ENCODE measurements around the gene PPA1.
"Not testable (repeated sequence)": the region's sequence is repeated elsewhere in the genome, so short reads cannot be mapped to it uniquely, and the experiment has no call there.

Gene PPA1

GRCh38 chr10:70265032-70265689 is 31.9 kb upstream of the PPA1 start:
- FAIRE-seq (no peak), DNase-seq (ENCODE audit: insufficient read length, low spot score) (no peak)
- no peak for TF ChIP-seq POLR2A (IDR thresholded peaks at IDR 0.05; ENCODE audit: low read depth, low read length)

GRCh38 chr10:70260734-70261133 is 27.5 kb upstream of the PPA1 start:
- DNase-seq (ENCODE audit: insufficient read length, low spot score) (no peak), FAIRE-seq (no peak)
- TF ChIP-seq POLR2A (IDR thresholded peaks at IDR 0.05; ENCODE audit: low read depth, low read length): no peak

- FAIRE-seq: no peak
- DNase-seq (ENCODE audit: insufficient read length, low spot score): no peak
- no peak for TF ChIP-seq POLR2A (IDR thresholded peaks at IDR 0.05; ENCODE audit: low read depth, low read length)
These were observed 27.0 kb upstream of the PPA1 start for GRCh38 chr10:70260259-70260658.

GRCh38 chr10:70258216-70258615 is 25.0 kb upstream of the PPA1 start:
- TF ChIP-seq POLR2A (IDR thresholded peaks at IDR 0.05; ENCODE audit: low read depth, low read length): no peak
- DNase-seq (ENCODE audit: insufficient read length, low spot score) (no peak), FAIRE-seq (no peak)

- FAIRE-seq; DNase-seq (ENCODE audit: insufficient read length, low spot score): not testable (repeated sequence)
These were observed 24.6 kb upstream of the PPA1 start for GRCh38 chr10:70257816-70258215.

GRCh38 chr10:70256463-70256862 is 23.2 kb upstream of the PPA1 start:
- DNase-seq (ENCODE audit: insufficient read length, low spot score): no peak
- no peak for TF ChIP-seq POLR2A (IDR thresholded peaks at IDR 0.05; ENCODE audit: low read depth, low read length)
- FAIRE-seq: no peak

GRCh38 chr10:70255329-70256299 is 22.4 kb upstream of the PPA1 start:
- TF ChIP-seq POLR2A (IDR thresholded peaks at IDR 0.05; ENCODE audit: low read depth, low read length): no peak
- DNase-seq (ENCODE audit: insufficient read length, low spot score) (peak; percentile 68), FAIRE-seq (peak; percentile 87)

- TF ChIP-seq POLR2A (IDR thresholded peaks at IDR 0.05; ENCODE audit: low read depth, low read length): no peak
- DNase-seq (ENCODE audit: insufficient read length, low spot score): no peak
- no peak for FAIRE-seq
These were observed 21.6 kb upstream of the PPA1 start for GRCh38 chr10:70254778-70255328.

GRCh38 chr10:70253878-70254765 is 20.9 kb upstream of the PPA1 start:
- TF ChIP-seq POLR2A (IDR thresholded peaks at IDR 0.05; ENCODE audit: low read depth, low read length): no peak
- FAIRE-seq (no peak), DNase-seq (ENCODE audit: insufficient read length, low spot score) (no peak)

GRCh38 chr10:70250961-70251680 is 17.9 kb upstream of the PPA1 start:
- DNase-seq (ENCODE audit: insufficient read length, low spot score) (no peak), FAIRE-seq (no peak)
- TF ChIP-seq POLR2A (IDR thresholded peaks at IDR 0.05; ENCODE audit: low read depth, low read length): no peak

GRCh38 chr10:70247360-70247759 is 14.1 kb upstream of the PPA1 start:
- DNase-seq (ENCODE audit: insufficient read length, low spot score) (no peak), FAIRE-seq (no peak)
- TF ChIP-seq POLR2A (IDR thresholded peaks at IDR 0.05; ENCODE audit: low read depth, low read length): no peak

GRCh38 chr10:70241081-70241480 is 7.9 kb upstream of the PPA1 start:
- FAIRE-seq: no peak

GRCh38 chr10:70239986-70240385 is 6.8 kb upstream of the PPA1 start:
- FAIRE-seq; DNase-seq (ENCODE audit: insufficient read length, low spot score): not testable (repeated sequence)

More at GRCh38 chr10:70241081-70241480, 7.9 kb upstream of the PPA1 start:
- no peak for DNase-seq (ENCODE audit: insufficient read length, low spot score)
- no peak for TF ChIP-seq POLR2A (IDR thresholded peaks at IDR 0.05; ENCODE audit: low read depth, low read length)

- FAIRE-seq: not testable (repeated sequence)
These were observed 6.1 kb upstream of the PPA1 start for GRCh38 chr10:70239077-70239976.

GRCh38 chr10:70237958-70238536 is 4.8 kb upstream of the PPA1 start:
- DNase-seq (ENCODE audit: insufficient read length, low spot score); FAIRE-seq: not testable (repeated sequence)

More at GRCh38 chr10:70239077-70239976, 6.1 kb upstream of the PPA1 start:
- DNase-seq (ENCODE audit: insufficient read length, low spot score): not testable (repeated sequence)

Data from H54 (cell line).